ENCODE data around the gene MARCHF5. TPM values are rescaled to one million over a fixed set of nuclear protein-coding genes. Genes with fewer than 3 reads are reported as not detected.

The MARCHF5 gene
- total and polyA plus RNA-seq, 12 donors = 10.0 to 61.9 (median 20.8) TPM

- peak overlapping the region in 2 of 4 donors; percentile 22 to 53 for H3K4me3 ChIP-seq
- peak; percentile 56 to 81 (median 71) for DNase-seq
- H3K27me3 ChIP-seq = no peaks in the 10 kb centered on the region
- peak overlapping the region in 4 of 5 donors; percentile 8 to 61 (median 48) for H3K27ac ChIP-seq
- intact Hi-C loops (cut with DNase I) = loop anchor here in 1 of 2 donors (5.0 kb wide), 1 partner anchor 49 kb away; the partner anchor contains the start of genes CPEB3 and MARCHF5
- TF ChIP-seq, protein P1, sequence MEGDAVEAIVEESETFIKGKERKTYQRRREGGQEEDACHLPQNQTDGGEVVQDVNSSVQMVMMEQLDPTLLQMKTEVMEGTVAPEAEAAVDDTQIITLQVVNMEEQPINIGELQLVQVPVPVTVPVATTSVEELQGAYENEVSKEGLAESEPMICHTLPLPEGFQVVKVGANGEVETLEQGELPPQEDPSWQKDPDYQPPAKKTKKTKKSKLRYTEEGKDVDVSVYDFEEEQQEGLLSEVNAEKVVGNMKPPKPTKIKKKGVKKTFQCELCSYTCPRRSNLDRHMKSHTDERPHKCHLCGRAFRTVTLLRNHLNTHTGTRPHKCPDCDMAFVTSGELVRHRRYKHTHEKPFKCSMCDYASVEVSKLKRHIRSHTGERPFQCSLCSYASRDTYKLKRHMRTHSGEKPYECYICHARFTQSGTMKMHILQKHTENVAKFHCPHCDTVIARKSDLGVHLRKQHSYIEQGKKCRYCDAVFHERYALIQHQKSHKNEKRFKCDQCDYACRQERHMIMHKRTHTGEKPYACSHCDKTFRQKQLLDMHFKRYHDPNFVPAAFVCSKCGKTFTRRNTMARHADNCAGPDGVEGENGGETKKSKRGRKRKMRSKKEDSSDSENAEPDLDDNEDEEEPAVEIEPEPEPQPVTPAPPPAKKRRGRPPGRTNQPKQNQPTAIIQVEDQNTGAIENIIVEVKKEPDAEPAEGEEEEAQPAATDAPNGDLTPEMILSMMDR (IDR thresholded peaks at IDR 0.05) = peak in 1 of 6 experiments; percentile 15
- TF ChIP-seq POLR2A (IDR thresholded peaks at IDR 0.05) = peak in 1 of 2 donors; percentile 35
- H3K36me3 ChIP-seq (replicated peaks in 1 of 2) = no peaks in the 10 kb centered on the region
- 4 to 7% (median 6%) methylated on average over 8 of the region's 8 CpGs for WGBS, 4 donors
- H3K9me3 ChIP-seq (replicated peaks in 1 of 3) = no peaks in the 10 kb centered on the region
- peaks cover 14 to 37% of the 10 kb centered on the region in 2 donors for H3K4me1 ChIP-seq (replicated peaks in 1 of 2)
These were observed 47.9 kb upstream of the MARCHF5 start for GRCh38 chr10:92242910-92243671.

- intact Hi-C loops (cut with DNase I) = loop anchor here in 1 of 2 donors (5.0 kb wide), 1 partner anchor 48 kb away; the partner anchor contains the start of genes CPEB3 and MARCHF5
- 89 to 96% (median 94%) methylated on average over 2 to 3 of the region's 3 CpGs for WGBS, 4 donors
- TF ChIP-seq, protein P1 (IDR thresholded peaks at IDR 0.05) = no peak
- no peak for TF ChIP-seq POLR2A (IDR thresholded peaks at IDR 0.05)
- H3K27ac ChIP-seq = no peak overlapping the region
- no peak for DNase-seq
- H3K4me1 ChIP-seq (replicated peaks in 1 of 2) = peaks cover 11 to 31% of the 10 kb centered on the region in 2 donors
- no peaks in the 10 kb centered on the region for H3K9me3 ChIP-seq (replicated peaks in 1 of 3)
- H3K4me3 ChIP-seq = no peak overlapping the region
- H3K36me3 ChIP-seq (replicated peaks in 1 of 2) = no peaks in the 10 kb centered on the region
- H3K27me3 ChIP-seq = no peaks in the 10 kb centered on the region
These were observed 46.2 kb upstream of the MARCHF5 start for GRCh38 chr10:92244796-92245195.

DNA sequence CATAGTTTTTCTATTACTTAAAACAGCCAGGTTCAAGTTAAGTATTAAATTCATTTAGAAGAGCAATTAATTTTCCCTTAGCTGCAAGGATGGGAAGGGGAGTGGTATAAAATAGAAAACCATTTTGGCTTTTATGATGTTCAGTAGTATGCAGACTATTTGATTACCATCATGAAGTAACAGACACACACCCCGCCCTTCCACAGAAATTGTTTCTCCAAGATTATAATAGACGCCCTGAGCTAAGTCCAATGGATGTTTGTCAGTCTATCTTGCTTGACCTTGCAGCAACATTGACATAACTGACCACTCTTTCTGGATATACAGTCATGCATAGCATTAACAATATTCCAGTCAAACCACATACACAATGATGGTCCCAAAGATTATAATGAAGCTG is 42.4 kb upstream of the MARCHF5 start:
- intact Hi-C loops (cut with DNase I) = no loop called here
- H3K27me3 ChIP-seq = no peaks in the 10 kb centered on the region
- TF ChIP-seq, protein P1 (IDR thresholded peaks at IDR 0.05) = no peak
- no peak for TF ChIP-seq POLR2A (IDR thresholded peaks at IDR 0.05)
- DNase-seq = no peak
- H3K4me3 ChIP-seq = no peak overlapping the region
- H3K4me1 ChIP-seq (replicated peaks in 1 of 2) = peaks cover 0 to 5% of the 10 kb centered on the region in 2 donors
- no peak overlapping the region for H3K27ac ChIP-seq
- H3K9me3 ChIP-seq (replicated peaks in 1 of 3) = no peaks in the 10 kb centered on the region
- no peaks in the 10 kb centered on the region for H3K36me3 ChIP-seq (replicated peaks in 1 of 2)
- 90 to 98% (median 96%) methylated on average over 2 of the region's 2 CpGs for WGBS, 4 donors

GRCh38 chr10:92263396-92263795 is 27.6 kb upstream of the MARCHF5 start:
- H3K4me3 ChIP-seq = no peak overlapping the region
- H3K27me3 ChIP-seq = no peaks in the 10 kb centered on the region
- no peaks in the 10 kb centered on the region for H3K9me3 ChIP-seq (replicated peaks in 1 of 3)
- no peaks in the 10 kb centered on the region for H3K36me3 ChIP-seq (replicated peaks in 1 of 2)
- no peak overlapping the region for H3K27ac ChIP-seq
- no peak for DNase-seq
- intact Hi-C loops (cut with DNase I) = no loop called here
- TF ChIP-seq, protein P1 (IDR thresholded peaks at IDR 0.05) = no peak
- TF ChIP-seq POLR2A (IDR thresholded peaks at IDR 0.05) = no peak
- 93 to 96% (median 94%) methylated on average over 2 of the region's 2 CpGs for WGBS, 4 donors
- peaks cover 0 to 5% of the 10 kb centered on the region in 2 donors for H3K4me1 ChIP-seq (replicated peaks in 1 of 2)

Measured in adrenal gland (tissue), 12 donors.